Smooth muscle cell (in vitro differentiated cells): ENCODE measurements around the gene FOCAD. TPM values are rescaled to one million over a fixed set of nuclear protein-coding genes. Genes with fewer than 3 reads are reported as not detected.

ENCODE experiments used
- DNase-seq: peaks from one replicate; lab custom pipeline; 2025; ENCODE audit not compliant: unreplicated experiment; lab: John Stamatoyannopoulos, UW
- H2AFZ ChIP-seq: fragments of 200-600 bp; sonication (generic); 2 replicates; pipeline ENCODE4 v1.6.0; 2016; ENCODE audit warnings: antibody characterized with exemption, low read depth, mild to moderate bottlenecking
- H3F3A ChIP-seq: fragments of 200-600 bp; sonication (generic); 2 replicates; pipeline ENCODE4 v1.6.0; 2017; ENCODE audit warnings: antibody characterized with exemption, low read depth
- H3K27ac ChIP-seq: fragments of 200-600 bp; sonication (generic); 2 replicates; pipeline ENCODE4 v1.5.1; 2016; ENCODE audit warnings: low read depth, mild to moderate bottlenecking
- H3K27me3 ChIP-seq: fragments of 200-600 bp; sonication (generic); 2 replicates; pipeline ENCODE4 v1.6.1; 2016; ENCODE audit warnings: low read depth, mild to moderate bottlenecking
- H3K36me3 ChIP-seq: fragments of 200-600 bp; sonication (generic); 2 replicates; pipeline ENCODE4 v1.5.1; 2016; ENCODE audit warnings: low read depth
- H3K4me1 ChIP-seq: fragments of 200-600 bp; sonication (generic); 2 replicates; pipeline ENCODE4 v1.5.1; 2016; ENCODE audit warnings: low read depth
- H3K4me2 ChIP-seq: fragments of 200-600 bp; sonication (generic); 2 replicates; pipeline ENCODE4 v1.6.0; 2016; ENCODE audit warnings: mild to moderate bottlenecking
- H3K4me3 ChIP-seq: fragments of 200-600 bp; sonication (generic); 2 replicates; pipeline ENCODE4 v1.5.1; 2016; ENCODE audit warnings: mild to moderate bottlenecking
- H3K79me2 ChIP-seq: fragments of 200-600 bp; sonication (generic); 2 replicates; pipeline ENCODE4 v1.6.0; 2016; ENCODE audit warnings: low read depth, mild to moderate bottlenecking
- H3K9ac ChIP-seq: fragments of 200-600 bp; sonication (generic); 2 replicates; pipeline ENCODE4 v1.6.0; 2016; ENCODE audit warnings: low read depth
- H3K9me3 ChIP-seq: fragments of 200-600 bp; sonication (generic); replicated peaks from 2 replicates; pipeline ENCODE4 v1.5.1; 2016; ENCODE audit warnings: low read depth
- H4K20me1 ChIP-seq: fragments of 200-600 bp; sonication (generic); 2 replicates; pipeline ENCODE4 v1.6.0; 2016; ENCODE audit warnings: low read depth
- CTCF ChIP-seq: fragments of 200-600 bp; sonication (generic); IDR thresholded peaks from 2 replicates; pipeline ENCODE4 v1.5.1; 2017; ENCODE audit warnings: borderline replicate concordance, mild to moderate bottlenecking, antibody characterized with exemption; ENCODE audit not compliant: insufficient read depth, poor library complexity, severe bottlenecking
- WGBS: methylation state at CpG from one replicate; pipeline ENCODE4 v1.1.7; 2016; ENCODE audit warnings: low lambda C conversion rate; 5-methylcytosine and 5-hydroxymethylcytosine counted together
- polyA plus RNA-seq: library from polyadenylated mRNA; unstranded; fragments of >200 nt; fragmentation: Nextera tagmentation; extraction: Ambion mirVana; gene quantifications from 2 replicates; pipeline ENCODE4 v1.2.1, GENCODE V29; 2016
- total RNA-seq: library from RNA; depleted of rRNA; stranded (reverse); fragments of >200 nt; gene quantifications from 2 replicates; pipeline ENCODE4 v1.2.3, GENCODE V29; 2014

FOCAD gene
- total and polyA plus RNA-seq, 2 experiments from 2014 or later = 31.0 to 106 TPM

GRCh38 chr9:20863945-20864344, 179.9 kb downstream of the FOCAD start:
- Histone ChIP-seq H3K9ac (no peak overlapping the region), H3K36me3 (no peaks in the 10 kb centered on the region), H3K4me2 (no peak overlapping the region), H3K27ac (peak overlapping the region; percentile 22), H2AFZ (no peak overlapping the region), H4K20me1 (no peaks in the 10 kb centered on the region), H3K79me2 (peaks cover 6% of the 10 kb centered on the region), H3F3A (no peaks in the 10 kb centered on the region), H3K27me3 (no peaks in the 10 kb centered on the region), H3K4me3 (no peak overlapping the region), H3K9me3 (no peaks in the 10 kb centered on the region), H3K4me1 (peaks cover 6% of the 10 kb centered on the region)
- no peak for DNase-seq
- TF ChIP-seq CTCF = no peak
- 64% methylated on average over 2 of the region's 2 CpGs for WGBS

- Histone ChIP-seq H4K20me1 (no peaks in the 10 kb centered on the region), H3K9ac (no peak overlapping the region), H3K36me3 (no peaks in the 10 kb centered on the region), H2AFZ (no peak overlapping the region), H3K27me3 (no peaks in the 10 kb centered on the region), H3K27ac (no peak overlapping the region), H3F3A (no peaks in the 10 kb centered on the region), H3K79me2 (no peaks in the 10 kb centered on the region), H3K4me1 (peaks cover 6% of the 10 kb centered on the region), H3K9me3 (no peaks in the 10 kb centered on the region), H3K4me2 (no peak overlapping the region), H3K4me3 (no peak overlapping the region)
- DNase-seq = no peak
- TF ChIP-seq CTCF = no peak
- 57% methylated on average over 4 of the region's 4 CpGs for WGBS
Measured at GRCh38 chr9:20865347-20865746, 181.3 kb downstream of the FOCAD start.

- TF ChIP-seq CTCF = no peak
- Histone ChIP-seq H3K27me3 (no peaks in the 10 kb centered on the region), H3F3A (peaks cover 5% of the 10 kb centered on the region), H3K27ac (no peak overlapping the region), H3K4me1 (peaks cover 23% of the 10 kb centered on the region), H3K36me3 (peaks cover 4% of the 10 kb centered on the region), H3K4me2 (no peak overlapping the region), H3K79me2 (no peaks in the 10 kb centered on the region), H3K9me3 (no peaks in the 10 kb centered on the region), H4K20me1 (no peaks in the 10 kb centered on the region), H3K4me3 (no peak overlapping the region), H2AFZ (no peak overlapping the region), H3K9ac (no peak overlapping the region)
- no peak for DNase-seq
- 91% methylated on average over 4 of the region's 4 CpGs for WGBS
Measured at GRCh38 chr9:20870115-20870514, 186.1 kb downstream of the FOCAD start.

GRCh38 chr9:20872340-20872977, 188.4 kb downstream of the FOCAD start:
- H3K9ac ChIP-seq = no peak overlapping the region

More at GRCh38 chr9:20872340-20872977, 188.4 kb downstream of the FOCAD start:
- no peak overlapping the region for H3K4me3 ChIP-seq
- H3K27ac ChIP-seq = peak overlapping the region; percentile 67
- H3K27me3 ChIP-seq = no peaks in the 10 kb centered on the region
- no peak overlapping the region for H2AFZ ChIP-seq
- no peaks in the 10 kb centered on the region for H3K79me2 ChIP-seq
- no peaks in the 10 kb centered on the region for H3K9me3 ChIP-seq
- 15% methylated on average over 1 of the region's 1 CpG for WGBS
- H3K36me3 ChIP-seq = peaks cover 4% of the 10 kb centered on the region
- H4K20me1 ChIP-seq = no peaks in the 10 kb centered on the region
- DNase-seq = no peak
- H3F3A ChIP-seq = peaks cover 5% of the 10 kb centered on the region
- peak overlapping the region; percentile 70 for H3K4me2 ChIP-seq
- H3K4me1 ChIP-seq = peaks cover 23% of the 10 kb centered on the region
- TF ChIP-seq CTCF = no peak
